ENCODE measurements around the gene HOXC12.

GRCh38 chr12:54002915-54003389, 48.2 kb downstream of the HOXC12 start:
- TF ChIP-seq, protein P1, sequence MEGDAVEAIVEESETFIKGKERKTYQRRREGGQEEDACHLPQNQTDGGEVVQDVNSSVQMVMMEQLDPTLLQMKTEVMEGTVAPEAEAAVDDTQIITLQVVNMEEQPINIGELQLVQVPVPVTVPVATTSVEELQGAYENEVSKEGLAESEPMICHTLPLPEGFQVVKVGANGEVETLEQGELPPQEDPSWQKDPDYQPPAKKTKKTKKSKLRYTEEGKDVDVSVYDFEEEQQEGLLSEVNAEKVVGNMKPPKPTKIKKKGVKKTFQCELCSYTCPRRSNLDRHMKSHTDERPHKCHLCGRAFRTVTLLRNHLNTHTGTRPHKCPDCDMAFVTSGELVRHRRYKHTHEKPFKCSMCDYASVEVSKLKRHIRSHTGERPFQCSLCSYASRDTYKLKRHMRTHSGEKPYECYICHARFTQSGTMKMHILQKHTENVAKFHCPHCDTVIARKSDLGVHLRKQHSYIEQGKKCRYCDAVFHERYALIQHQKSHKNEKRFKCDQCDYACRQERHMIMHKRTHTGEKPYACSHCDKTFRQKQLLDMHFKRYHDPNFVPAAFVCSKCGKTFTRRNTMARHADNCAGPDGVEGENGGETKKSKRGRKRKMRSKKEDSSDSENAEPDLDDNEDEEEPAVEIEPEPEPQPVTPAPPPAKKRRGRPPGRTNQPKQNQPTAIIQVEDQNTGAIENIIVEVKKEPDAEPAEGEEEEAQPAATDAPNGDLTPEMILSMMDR (IDR thresholded peaks at IDR 0.05) = no peak
- TF ChIP-seq POLR2A (IDR thresholded peaks at IDR 0.05) = no peak
